Activated naive CD4-positive, alpha-beta T cell treated with anti-CD3 and anti-CD28 coated beads, Interleukin-2, amount 10 ng/mL, durations not matched to agents 5 hours and 36 hours (primary cell): Measurements from ENCODE around the gene MRPL3. TPM values are rescaled to one million over a fixed set of nuclear protein-coding genes. Genes with fewer than 3 reads are reported as not detected.

ENCODE experiments used
- total RNA-seq, 2 experiments: library from RNA; stranded (reverse); gene quantifications; one replicate each; pipeline ENCODE4 v1.2.3, GENCODE V29; 2021

The MRPL3 gene
- 10 to 100 TPM; 56.5 to 65.2 TPM for total RNA-seq

GRCh38 chr3:131502530-131503319, at the start of gene MRPL3:
Gene MRPL3, minus strand, starts transcription at chr3:131502971. Its CDS starts 150 bp downstream, at chr3:131502821.

Other genes starting within 250 kb of the MRPL3 start
- 1 to 10 TPM; 8.7 to 9.2 TPM for gene NUDT16, start 121.2 kb downstream of the MRPL3 start, total RNA-seq